Cardiac fibroblast (primary cell): ENCODE measurements around the gene EFNA1.
A peak's percentile ranks its signal among the peaks of the same experiment; 100 is the strongest.

Source experiments
- DNase-seq, 2 donors: peaks; one replicate each; pipeline versions ENCODE4 v3.0.0 to v3.0.0-alpha.2; 2010; ENCODE audit warnings: low read depth in 2 of 2
- H3K4me3 ChIP-seq, 2 donors: replicated peaks in 1 of 2; 1 replicate in 1 of 2; 2 replicates in 1 of 2; pipeline ENCODE4 v1.5.1; 2011; ENCODE audit warnings: low read depth in 2 of 2, low read length in 2 of 2, mild to moderate bottlenecking in 2 of 2, moderate library complexity in 1 of 2
- CTCF ChIP-seq: IDR thresholded peaks from one replicate; pipeline ENCODE4 v1.5.1; 2011; ENCODE audit warnings: low read depth, mild to moderate bottlenecking, low read length, inconsistent platforms

The EFNA1 gene

GRCh38 chr1:155175927-155176371 is 48.3 kb downstream of the EFNA1 start:
- no peak overlapping the region for H3K4me3 ChIP-seq
- no peak for TF ChIP-seq CTCF
- DNase-seq: no peak

DNA sequence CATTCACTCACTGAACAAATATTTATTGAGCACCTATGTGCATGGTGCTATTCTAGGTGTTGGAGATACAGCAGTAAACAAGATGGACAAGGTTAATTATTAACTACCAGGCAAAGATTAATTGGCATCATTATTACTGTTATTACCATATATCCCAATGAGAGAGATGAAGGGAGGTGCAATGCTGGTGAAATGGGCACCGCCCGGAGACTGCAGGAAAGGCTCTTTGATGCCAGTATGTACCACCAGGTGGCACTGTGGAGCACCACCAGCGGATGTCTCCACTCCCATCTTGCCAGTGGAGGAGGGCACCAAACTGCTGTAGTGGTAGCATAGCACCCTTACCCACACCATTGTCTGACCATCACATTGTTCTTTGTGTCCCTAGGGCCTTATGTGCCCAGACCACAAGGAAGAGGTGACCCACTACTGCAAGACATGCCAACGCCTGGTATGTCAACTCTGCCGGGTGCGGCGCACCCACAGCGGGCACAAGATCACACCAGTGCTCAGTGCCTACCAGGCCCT is 48.9 kb downstream of the EFNA1 start:
- DNase-seq: peak; percentile 78 to 80
- H3K4me3 ChIP-seq: no peak overlapping the region
- TF ChIP-seq CTCF: peak; percentile 93

- H3K4me3 ChIP-seq: no peak overlapping the region
- no peak for TF ChIP-seq CTCF
- DNase-seq: no peak
Observed at GRCh38 chr1:155177192-155177917, 49.7 kb downstream of the EFNA1 start.

DNA sequence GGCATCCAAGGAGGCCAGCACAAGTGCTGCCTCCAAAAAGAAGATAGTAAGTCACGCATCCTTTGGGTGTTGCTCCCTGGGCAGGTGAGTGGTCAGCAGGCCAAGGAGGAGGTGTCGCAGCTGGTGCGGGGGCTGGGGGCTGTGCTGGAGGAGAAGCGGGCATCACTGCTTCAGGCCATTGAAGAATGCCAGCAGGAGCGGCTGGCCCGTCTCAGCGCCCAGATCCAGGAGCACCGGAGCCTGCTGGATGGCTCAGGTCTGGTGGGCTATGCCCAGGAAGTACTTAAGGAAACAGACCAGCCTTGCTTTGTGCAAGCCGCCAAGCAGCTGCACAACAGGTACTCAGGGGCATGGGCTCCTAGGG is 50.2 kb downstream of the EFNA1 start:
- H3K4me3 ChIP-seq: no peak overlapping the region
- no peak for TF ChIP-seq CTCF
- DNase-seq: no peak

GRCh38 chr1:155178441-155179111 is 50.9 kb downstream of the EFNA1 start:
- DNase-seq: no peak
- no peak overlapping the region for H3K4me3 ChIP-seq
- no peak for TF ChIP-seq CTCF

DNA sequence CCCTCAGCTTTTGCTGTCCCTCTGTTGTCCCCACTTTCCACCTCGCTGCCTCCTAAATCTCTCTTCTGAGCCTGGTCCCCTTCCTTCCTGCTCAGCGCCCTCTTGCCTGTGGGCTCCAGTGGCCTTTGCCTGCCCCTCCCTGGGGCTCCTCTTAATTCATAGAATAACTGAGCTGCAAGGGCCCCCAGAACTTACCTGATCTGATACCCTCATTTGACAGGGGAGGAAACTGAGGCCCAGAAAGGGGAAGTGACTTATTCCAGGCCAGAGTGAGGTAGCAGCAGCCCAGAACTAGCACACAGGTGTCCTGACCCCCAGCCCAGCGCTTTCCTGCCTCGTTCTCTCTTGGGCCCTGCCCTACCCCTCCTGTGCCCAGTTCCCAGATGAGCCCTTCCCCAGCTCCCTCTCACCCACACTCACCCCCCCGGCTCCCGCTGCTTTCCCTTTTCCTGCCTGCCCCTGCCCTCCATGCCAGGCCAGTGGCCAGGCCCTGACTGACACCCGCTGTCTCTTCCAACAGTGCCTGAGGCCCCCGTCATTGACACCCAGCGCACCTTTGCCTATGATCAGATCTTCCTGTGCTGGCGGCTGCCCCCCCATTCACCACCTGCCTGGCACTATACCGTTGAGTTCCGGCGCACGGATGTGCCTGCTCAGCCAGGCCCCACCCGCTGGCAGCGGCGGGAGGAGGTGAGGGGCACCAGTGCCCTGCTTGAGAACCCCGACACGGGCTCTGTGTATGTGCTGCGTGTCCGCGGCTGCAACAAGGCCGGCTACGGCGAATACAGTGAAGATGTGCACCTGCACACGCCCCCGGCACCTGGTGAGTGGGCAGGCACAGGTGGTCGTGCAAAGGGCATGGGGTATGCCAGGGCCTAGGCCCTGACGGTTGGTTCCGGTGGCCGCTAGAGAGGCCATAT is 51.7 kb downstream of the EFNA1 start:
- no peak for DNase-seq
- H3K4me3 ChIP-seq: no peak overlapping the region
- no peak for TF ChIP-seq CTCF
